Stimulated activated CD8-positive, alpha-beta memory T cell treated with anti-CD3 and anti-CD28 coated beads, Interleukin-4, amount 100 ng/mL, for 48 hours (primary cell): ENCODE measurements around the gene ITGB3.
"Not testable (repeated sequence)": the region's sequence is repeated elsewhere in the genome, so short reads cannot be mapped to it uniquely, and the experiment has no call there.

ENCODE experiments used
- DNase-seq: peaks from one replicate; pipeline ENCODE4 v3.0.0-alpha.2; 2020

Gene ITGB3

GRCh38 chr17:47250855-47251254 lies 2.8 kb upstream of the ITGB3 start:
- DNase-seq, result no peak

DNA sequence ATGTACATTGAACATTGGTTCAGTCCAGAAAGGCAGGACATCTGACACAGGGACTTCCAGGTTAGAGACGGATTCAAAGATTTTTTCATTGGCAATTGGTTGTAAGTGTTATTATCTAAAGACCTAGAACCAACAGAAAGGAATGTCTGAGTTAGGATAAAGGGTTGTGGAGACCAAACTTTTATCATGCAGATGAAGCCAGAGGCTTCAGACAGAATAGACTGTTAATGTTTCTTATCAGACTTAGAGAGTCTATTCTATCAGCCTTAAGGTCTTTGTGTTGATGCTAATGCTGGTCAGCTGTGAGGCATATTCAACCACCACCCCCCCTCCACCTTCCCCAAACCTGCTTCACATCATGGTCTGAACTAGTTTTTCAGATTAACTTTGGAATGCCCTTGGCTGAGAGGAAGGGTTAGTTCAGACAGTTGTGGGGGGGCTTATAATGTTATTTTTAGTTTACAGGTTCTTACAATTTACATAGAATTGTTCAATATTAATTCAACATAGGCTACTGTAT lies 2.1 kb upstream of the ITGB3 start:
- DNase-seq, result no peak

GRCh38 chr17:47252209-47252608 lies 1.4 kb upstream of the ITGB3 start:
- no peak for DNase-seq

GRCh38 chr17:47252766-47253512 lies 688 bp upstream of the ITGB3 start:
- DNase-seq, result no peak

- DNase-seq, result no peak
Measured at GRCh38 chr17:47254403-47254943, 846 bp downstream of the ITGB3 start.

DNA sequence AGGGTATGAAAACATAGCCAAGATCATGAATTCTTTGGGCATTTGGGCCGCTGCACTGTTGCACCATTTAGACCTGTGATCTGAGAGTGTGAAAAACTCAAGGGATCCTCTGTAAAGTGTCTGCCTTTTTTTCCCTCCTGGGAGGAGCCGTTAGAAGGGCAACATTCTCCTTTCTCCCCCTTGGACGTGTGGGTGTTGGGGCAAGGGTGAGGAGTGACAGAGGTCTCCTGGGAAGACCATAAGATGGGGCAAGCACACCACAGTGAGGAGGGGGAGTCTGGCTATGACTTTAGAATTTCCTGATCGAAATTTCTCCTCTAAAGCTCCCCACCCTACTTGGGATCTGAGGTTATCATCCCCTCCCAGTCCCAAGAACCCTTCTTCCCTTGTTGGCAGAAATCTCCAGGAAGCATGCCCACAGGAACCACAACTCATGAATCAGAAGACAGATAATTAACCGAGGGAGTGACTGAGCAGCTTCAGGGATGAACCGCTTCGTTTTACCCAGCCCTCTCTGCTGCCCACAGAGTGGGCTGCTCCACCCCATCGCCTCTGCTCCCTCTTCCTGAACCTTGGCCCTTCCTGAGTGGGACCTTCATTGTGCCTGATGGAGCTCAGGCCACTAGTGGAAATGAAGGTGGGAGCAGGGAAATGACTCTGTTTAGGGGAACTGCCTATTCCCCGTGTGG lies 4.2 kb downstream of the ITGB3 start:
- no peak for DNase-seq

GRCh38 chr17:47262586-47262985 lies 9.0 kb downstream of the ITGB3 start:
- no peak for DNase-seq

- no peak for DNase-seq
Measured at GRCh38 chr17:47264166-47264565, 10.5 kb downstream of the ITGB3 start.

DNA sequence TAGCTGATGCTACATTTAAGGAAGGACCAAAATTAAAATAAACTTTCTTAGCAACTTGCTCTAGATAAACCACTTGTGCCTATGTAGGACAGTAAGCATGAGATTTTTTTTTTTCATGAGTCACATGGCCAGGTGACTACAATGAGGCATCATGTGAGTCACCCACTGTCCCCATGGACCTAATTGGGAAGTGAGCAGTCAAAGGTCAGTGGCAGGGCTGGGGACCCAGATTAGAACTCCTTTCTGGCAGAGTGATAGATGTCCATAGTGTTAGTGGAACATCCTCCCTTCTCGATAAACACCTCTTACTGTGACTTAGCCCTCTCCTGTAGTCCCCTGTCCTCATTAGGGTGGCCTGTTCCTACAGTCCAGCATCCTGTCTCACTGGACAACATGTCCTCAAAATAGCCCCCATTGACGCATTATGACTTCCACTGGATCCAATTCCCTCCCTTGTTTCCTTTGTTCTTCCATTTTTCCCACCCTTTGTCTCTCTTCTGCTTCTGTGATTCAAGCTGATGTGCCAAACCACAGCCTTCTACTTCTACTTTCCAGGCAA lies 12.4 kb downstream of the ITGB3 start:
- no peak for DNase-seq

DNA sequence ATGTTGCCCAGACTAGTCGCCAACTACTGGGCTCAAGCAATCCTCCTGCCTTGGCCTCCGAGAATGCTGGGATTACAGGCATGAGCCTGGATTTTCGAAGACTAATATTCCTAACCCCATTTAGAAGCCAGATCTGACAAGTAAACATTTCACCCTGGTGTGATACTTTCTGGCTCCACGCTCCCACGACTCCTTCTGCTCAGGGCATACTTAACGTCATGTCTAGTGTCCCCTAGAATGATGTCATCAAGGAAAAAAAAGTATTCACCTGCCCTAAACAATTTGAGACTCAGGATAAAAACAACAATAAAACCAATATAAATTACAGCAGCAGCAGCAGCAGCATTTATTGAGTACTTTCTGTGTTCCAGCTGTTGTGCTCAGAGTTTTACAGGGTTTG lies 13.2 kb downstream of the ITGB3 start:
- DNase-seq, result no peak

- no peak for DNase-seq
Measured at GRCh38 chr17:47267354-47267828, 13.8 kb downstream of the ITGB3 start.

- DNase-seq, result not testable (repeated sequence)
Measured at GRCh38 chr17:47268964-47269363, 15.3 kb downstream of the ITGB3 start.

DNA sequence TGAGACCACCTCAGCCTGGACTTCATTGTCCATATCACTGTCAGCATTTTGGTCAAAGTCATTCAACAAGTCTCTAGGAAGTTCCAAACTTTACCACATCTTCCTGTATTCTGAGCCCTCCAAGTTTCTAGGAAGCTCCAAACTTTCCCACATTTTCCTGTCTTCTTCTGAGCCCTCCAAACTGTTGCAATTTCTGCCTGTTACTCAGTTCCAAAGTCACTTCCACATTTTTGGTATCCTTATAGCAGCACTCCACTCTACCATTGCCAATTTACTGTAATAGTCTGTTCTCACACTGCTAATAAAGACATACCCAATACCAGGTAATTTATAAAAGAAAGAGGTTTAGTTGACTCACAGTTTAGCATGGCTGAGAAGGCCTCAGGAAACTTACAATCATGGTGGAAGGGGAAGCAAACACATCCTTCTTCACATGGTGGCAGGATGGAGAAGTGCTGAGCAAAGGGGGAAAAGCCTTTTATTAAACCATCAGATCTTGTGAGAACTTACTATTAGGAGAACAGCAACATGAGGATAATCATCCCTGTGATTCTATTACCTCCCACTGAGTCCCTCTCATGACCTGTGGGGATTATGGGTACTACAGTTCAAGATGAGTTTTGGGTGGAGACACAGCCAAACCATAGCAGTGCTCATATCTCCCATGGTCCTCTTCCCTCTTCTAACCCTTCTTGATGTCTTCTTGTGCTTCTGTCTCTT lies 16.1 kb downstream of the ITGB3 start:
- DNase-seq, result not testable (repeated sequence)

- DNase-seq, result no peak
Measured at GRCh38 chr17:47270946-47271705, 17.5 kb downstream of the ITGB3 start.

- DNase-seq, result no peak
Measured at GRCh38 chr17:47272491-47272890, 18.9 kb downstream of the ITGB3 start.

DNA sequence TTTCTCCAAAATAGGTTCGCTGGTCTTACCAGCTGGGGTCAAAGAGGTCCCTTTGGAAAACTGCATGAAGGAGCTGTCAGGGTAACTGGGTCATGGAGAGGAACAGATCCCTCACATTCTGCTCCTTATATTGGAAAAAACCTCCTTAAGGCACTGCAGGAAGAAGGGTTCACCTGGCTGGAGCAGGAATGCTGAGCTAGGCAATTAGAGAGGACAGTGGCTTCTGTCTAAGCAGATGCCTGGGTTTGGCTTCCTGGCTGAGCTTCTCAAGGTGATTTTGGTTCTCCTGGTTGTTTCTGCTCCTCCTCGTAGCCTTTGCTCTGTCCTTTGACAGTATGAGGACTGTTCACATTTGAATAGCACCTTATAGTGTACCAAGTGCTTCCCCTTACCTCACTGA lies 19.6 kb downstream of the ITGB3 start:
- DNase-seq, result no peak

DNA sequence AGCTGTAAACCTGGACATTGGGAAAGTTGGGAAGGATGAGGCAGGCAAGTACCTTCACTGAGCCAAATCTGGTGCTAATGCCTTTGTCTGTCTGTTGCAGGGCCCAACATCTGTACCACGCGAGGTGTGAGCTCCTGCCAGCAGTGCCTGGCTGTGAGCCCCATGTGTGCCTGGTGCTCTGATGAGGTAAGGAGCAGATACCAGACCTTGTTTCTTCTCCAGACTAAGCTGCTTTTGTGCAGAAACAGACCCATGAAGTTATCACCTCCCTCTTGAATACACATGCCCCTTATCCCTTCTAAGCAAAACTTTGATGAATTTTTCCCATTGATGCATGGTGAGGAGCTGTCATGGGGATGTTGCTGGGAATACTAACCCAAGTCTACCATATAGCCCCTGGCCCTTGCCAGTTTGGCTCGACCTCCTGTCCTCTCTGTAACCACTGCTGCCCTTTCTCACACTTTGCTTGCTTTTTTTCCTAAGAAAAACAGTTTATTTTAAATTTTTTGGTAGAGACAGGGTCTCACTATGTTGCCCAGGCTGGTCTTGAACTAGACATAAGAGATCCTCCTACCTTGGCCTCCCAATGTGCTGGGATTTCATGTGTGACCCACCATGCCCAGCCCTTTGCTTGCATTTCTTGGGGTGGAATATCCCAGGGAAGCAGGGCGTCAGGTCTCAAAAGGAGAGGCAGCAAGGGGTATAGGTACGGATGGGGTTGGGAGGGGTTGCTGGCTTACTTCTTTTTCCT lies 20.9 kb downstream of the ITGB3 start:
- no peak for DNase-seq

DNA sequence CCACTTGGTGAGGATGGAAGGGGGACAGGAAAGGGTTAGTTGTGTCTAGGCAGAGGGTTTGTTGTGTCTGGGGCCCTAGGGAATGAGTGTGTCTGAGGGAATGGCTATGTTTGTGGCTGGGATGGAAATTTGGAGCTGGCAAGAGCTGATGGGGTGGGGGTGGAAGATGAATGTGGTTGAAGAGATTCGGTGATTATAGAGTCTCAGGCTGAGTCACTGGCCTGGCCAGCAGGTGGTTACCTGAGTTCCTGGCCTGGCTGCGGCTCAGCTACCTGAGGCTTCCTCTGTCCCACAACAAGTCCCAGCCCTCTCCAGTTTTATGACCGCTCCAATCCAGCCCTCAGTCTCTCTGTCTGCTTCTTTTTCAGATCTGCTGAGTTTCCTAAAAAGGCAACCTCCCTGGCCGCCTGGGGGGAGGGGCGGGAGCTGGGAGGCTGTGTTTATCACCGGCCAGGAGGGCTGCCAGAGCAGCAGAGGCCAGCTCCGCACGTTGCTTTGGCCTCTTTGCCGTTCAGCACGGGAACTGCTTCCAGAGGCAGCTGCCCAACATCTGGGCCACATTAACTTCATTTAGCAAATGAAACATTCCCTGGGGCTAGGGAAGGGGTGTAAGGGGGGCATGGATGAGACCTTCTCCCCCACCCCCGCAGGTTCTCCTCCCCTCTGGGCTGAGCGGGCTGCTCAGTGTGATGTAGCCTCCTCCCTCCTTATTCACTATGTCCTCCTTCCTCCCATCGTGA lies 21.8 kb downstream of the ITGB3 start:
- DNase-seq, result no peak

- no peak for DNase-seq
Measured at GRCh38 chr17:47276444-47276843, 22.8 kb downstream of the ITGB3 start.

DNA sequence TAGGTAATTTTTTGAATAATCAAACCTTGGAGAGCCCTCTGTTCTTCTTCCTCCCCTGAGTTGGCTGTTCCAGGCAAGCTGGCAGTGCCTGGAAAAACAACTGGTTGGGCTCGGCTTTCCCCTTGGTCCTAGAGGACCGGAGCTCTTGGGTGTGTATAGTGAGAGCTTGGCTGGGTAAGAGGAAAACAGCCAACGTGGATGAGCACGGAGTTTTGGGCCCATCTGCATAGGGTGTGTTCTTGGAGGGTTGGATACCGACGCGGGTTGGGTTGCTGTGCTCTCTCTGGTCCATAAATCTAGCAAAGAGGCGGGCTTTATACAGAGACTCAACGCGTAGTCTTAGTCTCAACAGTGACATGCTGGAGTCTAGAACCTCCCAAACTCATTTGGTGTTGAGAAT lies 23.2 kb downstream of the ITGB3 start:
- no peak for DNase-seq

DNA sequence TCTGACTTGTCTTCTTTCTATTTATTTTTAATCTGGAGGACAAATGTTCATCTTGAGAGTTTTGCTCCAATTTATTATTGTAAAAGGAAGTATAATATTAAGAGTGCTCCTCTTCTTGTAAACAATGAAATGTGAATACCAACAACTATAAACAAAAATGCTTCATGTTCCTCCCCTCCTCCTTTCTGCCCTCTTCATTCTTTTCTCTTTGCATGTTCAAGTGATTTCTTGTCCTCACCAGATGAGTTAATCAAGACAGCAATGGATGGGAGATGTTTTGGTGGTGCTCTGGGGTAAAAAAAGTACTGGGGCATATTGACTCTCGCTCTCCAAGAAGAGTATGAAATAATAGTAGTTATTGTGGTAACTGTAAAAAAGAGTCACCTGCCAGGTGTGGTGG lies 24.3 kb downstream of the ITGB3 start:
- DNase-seq, result no peak
